Psoas muscle (tissue), 8 donors: ENCODE measurements around the gene FOXI1. TPM values are rescaled to one million over a fixed set of nuclear protein-coding genes. Genes with fewer than 3 reads are reported as not detected.

Experiments used
- ATAC-seq, 4 donors: fragments of 200-7000 bp; cut with Tn5 transposase; one replicate each; pipeline ENCODE4 v1.9.1; 2020; ENCODE audit warnings: moderate library complexity in 3 of 4, mild to moderate bottlenecking in 2 of 4
- DNase-seq, 2 donors: peaks; one replicate each; pipeline ENCODE4 v3.0.0-alpha.2; 2020
- H3K27ac ChIP-seq: fragments of 200-600 bp; one replicate; pipeline ENCODE4 v1.8.0; 2022
- H3K27me3 ChIP-seq, 3 donors: fragments of 200-600 bp in 1 of 3; one replicate each; pipeline versions ENCODE4 v1.6.1 to v1.8.0; 2013 to 2022; ENCODE audit warnings: low read length in 2 of 3, mild to moderate bottlenecking in 2 of 3, moderate library complexity in 1 of 3; ENCODE audit not compliant: insufficient read depth in 3 of 3
- H3K36me3 ChIP-seq, 2 donors: fragments of 200-600 bp in 1 of 2; one replicate each; pipeline versions ENCODE4 v1.6.1 to v1.8.0; 2013 to 2022; ENCODE audit warnings: low read depth in 1 of 2, mild to moderate bottlenecking in 1 of 2, moderate library complexity in 1 of 2; ENCODE audit not compliant: insufficient read depth in 1 of 2
- H3K4me1 ChIP-seq: fragments of 200-600 bp; one replicate; pipeline ENCODE4 v1.8.0; 2022
- H3K4me3 ChIP-seq: fragments of 200-600 bp; one replicate; pipeline ENCODE4 v1.8.0; 2022; ENCODE audit warnings: mild to moderate bottlenecking
- H3K9me3 ChIP-seq: fragments of 200-600 bp; one replicate; pipeline ENCODE4 v1.8.0; 2022
- CTCF ChIP-seq: fragments of 200-600 bp; IDR thresholded peaks from one replicate; pipeline ENCODE4 v1.8.0; 2022; ENCODE audit warnings: antibody characterized with exemption
- WGBS, 3 donors: extraction: QIAGEN DNeasy Blood & Tissue Kit; methylation state at CpG; one replicate each; pipeline versions ENCODE4 v1.1.6 to v1.1.7; 2013; 5-methylcytosine and 5-hydroxymethylcytosine counted together
- intact Hi-C, 2 donors: fragments of 100-400 bp; cut with DNase I; formaldehyde crosslinking; loops; one replicate each; pipeline versions ENCODE4 v1.11.0 to v1.14.2; 2022
- polyA plus RNA-seq, 3 donors: library from polyadenylated mRNA; stranded (reverse); fragments of 200-250 nt; gene quantifications; one replicate each; pipeline ENCODE4 v1.2.3, GENCODE V29; 2013
- total RNA-seq, 4 donors: library from RNA; stranded (reverse); fragmentation: NEBNext Ultra II Directional in 2 of 4; extraction: Animal tissue kit (Norgen Biotek cat#: 25700) in 2 of 4; gene quantifications; one replicate each; pipeline versions ENCODE4 v1.2.1 to v1.2.4, GENCODE V29; 2021 to 2023
- donor health status: healthy with polysubstance abuse.
- donor health status: DM: no; HTN: no; CAD: no; lungs with moderate emphysema.
- donor health status: Bipolar disorder and iron deficiency.
- donor health status: healthy.
- donor health status: DM: yes; HTN: yes; CAD: no.
- donor health status: DM: no; HTN: no; CAD: no.
- donor health status: DM: no; HTN: no; CAD: no.
- donor health status: DM: yes; HTN: yes; CAD: no.

The FOXI1 gene
- total and polyA plus RNA-seq, 7 donors, result not detected

DNA sequence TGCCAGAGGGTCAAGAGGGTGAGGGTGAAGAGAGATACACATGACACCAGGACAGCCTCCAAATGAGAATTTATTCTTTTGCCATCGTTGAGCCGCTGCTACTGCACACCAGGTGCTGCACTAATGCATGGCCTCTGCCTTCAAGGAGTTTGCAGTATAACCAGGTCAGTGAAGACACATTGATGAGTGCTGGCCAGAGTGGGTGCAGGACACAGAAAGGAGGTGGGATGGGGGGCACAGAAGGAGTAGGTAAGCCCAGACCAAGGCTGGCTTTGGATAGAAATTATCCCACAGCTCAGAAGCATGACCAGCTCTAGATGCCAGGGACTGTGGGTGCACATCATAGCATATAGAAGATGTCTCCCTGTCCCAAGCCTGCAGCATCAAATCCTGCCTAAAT is 38.0 kb downstream of the FOXI1 start:
- DNase-seq, result no peak
- no peak for TF ChIP-seq CTCF
- WGBS, 3 donors, result 83 to 88% (median 84%) methylated on average over 2 of the region's 2 CpGs
- intact Hi-C loops, result no loop called here
- ATAC-seq, result no peak
- no peak overlapping the region for H3K4me3 ChIP-seq
- no peaks in the 10 kb centered on the region for H3K36me3 ChIP-seq
- no peaks in the 10 kb centered on the region for H3K4me1 ChIP-seq
- H3K9me3 ChIP-seq, result no peaks in the 10 kb centered on the region
- peaks cover 0 to 3% (median 0%) of the 10 kb centered on the region in 3 donors for H3K27me3 ChIP-seq
- H3K27ac ChIP-seq, result no peak overlapping the region

GRCh38 chr5:170144286-170145023 is 38.8 kb downstream of the FOXI1 start:
- intact Hi-C loops, result no loop called here
- no peak for ATAC-seq
- no peaks in the 10 kb centered on the region for H3K4me1 ChIP-seq
- DNase-seq, result no peak
- no peak for TF ChIP-seq CTCF
- peaks cover 0 to 3% (median 0%) of the 10 kb centered on the region in 3 donors for H3K27me3 ChIP-seq
- H3K9me3 ChIP-seq, result no peaks in the 10 kb centered on the region
- WGBS, 3 donors, result 85 to 89% (median 87%) methylated on average over 11 of the region's 11 CpGs
- no peaks in the 10 kb centered on the region for H3K36me3 ChIP-seq
- H3K27ac ChIP-seq, result no peak overlapping the region
- no peak overlapping the region for H3K4me3 ChIP-seq

DNA sequence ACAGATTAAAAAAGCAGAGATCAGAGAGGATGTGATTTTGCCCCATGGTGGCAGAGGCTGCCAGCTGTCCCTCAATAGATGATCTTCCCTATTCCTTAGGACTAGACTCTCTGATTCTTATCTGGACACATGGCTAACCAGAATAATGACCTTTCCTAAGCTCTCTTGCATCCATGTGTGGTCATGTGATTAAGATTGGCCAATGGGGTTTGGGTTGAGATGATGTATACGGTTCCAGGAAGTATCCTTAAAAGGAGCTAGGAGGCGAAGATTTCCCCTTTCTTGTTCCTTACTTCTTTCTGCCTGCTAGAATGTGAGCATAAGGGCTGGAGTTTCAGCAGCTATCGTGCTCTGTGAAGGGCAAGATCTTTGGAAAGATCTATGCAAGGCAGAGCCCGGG is 39.8 kb downstream of the FOXI1 start:
- WGBS, 3 donors, result 59 to 76% (median 63%) methylated on average over 4 of the region's 4 CpGs
- Histone ChIP-seq H3K36me3 (no peaks in the 10 kb centered on the region), H3K27ac (no peak overlapping the region), H3K9me3 (no peaks in the 10 kb centered on the region), H3K27me3 (peaks cover 0 to 3% (median 0%) of the 10 kb centered on the region in 3 donors), H3K4me3 (no peak overlapping the region), H3K4me1 (no peaks in the 10 kb centered on the region)
- intact Hi-C loops, result no loop called here
- no peak for DNase-seq
- no peak for ATAC-seq
- TF ChIP-seq CTCF, result no peak

GRCh38 chr5:170147051-170147752 is 41.5 kb downstream of the FOXI1 start:
- H3K36me3 ChIP-seq, result no peaks in the 10 kb centered on the region
- TF ChIP-seq CTCF, result no peak
- intact Hi-C loops, result no loop called here
- no peaks in the 10 kb centered on the region for H3K27me3 ChIP-seq
- no peak overlapping the region for H3K27ac ChIP-seq
- no peak for DNase-seq
- no peak for ATAC-seq
- no peaks in the 10 kb centered on the region for H3K9me3 ChIP-seq
- no peak overlapping the region for H3K4me3 ChIP-seq
- no peaks in the 10 kb centered on the region for H3K4me1 ChIP-seq
- 83 to 88% (median 85%) methylated on average over 12 of the region's 12 CpGs for WGBS, 3 donors
